Left cardiac atrium (tissue), 4 donors: ENCODE results near the gene RUNDC3A. TPM values are rescaled to one million over a fixed set of nuclear protein-coding genes. Genes with fewer than 3 reads are reported as not detected.
"Not testable (repeated sequence)": the region's sequence is repeated elsewhere in the genome, so short reads cannot be mapped to it uniquely, and the experiment has no call there.

Experiments
- ATAC-seq, 2 donors: fragments of 200-7000 bp; cut with Tn5 transposase; one replicate each; pipeline ENCODE4 v1.9.1; 2020; ENCODE audit warnings: mild to moderate bottlenecking in 2 of 2, moderate library complexity in 2 of 2
- DNase-seq: peaks from one replicate; pipeline ENCODE4 v3.0.0-alpha.2; 2020
- intact Hi-C, 2 donors: fragments of 100-400 bp; cut with DNase I; formaldehyde crosslinking; loops; one replicate each; pipeline versions ENCODE4 v1.14.1 to v1.15.1; 2022 to 2023
- total RNA-seq, 2 donors: library from RNA; stranded (reverse); fragmentation: NEBNext Ultra II Directional; extraction: Animal tissue kit (Norgen Biotek cat#: 25700); gene quantifications; one replicate each; pipeline ENCODE4 v1.2.1, GENCODE V29; 2021
- donor health status: DM: no; HTN: yes; CAD: no.
- donor health status: DM: no; HTN: yes; CAD: no; lungs with severe emphysema.
- donor health status: DM: yes; HTN: yes; CAD: no.
- donor health status: Dilated cardiomyopathy.

The RUNDC3A gene
- total RNA-seq, 2 donors from 2014 or later, result 0.85 to 1.0 TPM

- no peak for DNase-seq
- intact Hi-C loops, result loop anchor here in 1 of 2 donors (5.0 kb wide), 1 partner anchor 84 kb away; no protein-coding TSS in a partner anchor
- ATAC-seq, result no peak
Observed at GRCh38 chr17:44315760-44316731, 7.6 kb downstream of the RUNDC3A start.

DNA sequence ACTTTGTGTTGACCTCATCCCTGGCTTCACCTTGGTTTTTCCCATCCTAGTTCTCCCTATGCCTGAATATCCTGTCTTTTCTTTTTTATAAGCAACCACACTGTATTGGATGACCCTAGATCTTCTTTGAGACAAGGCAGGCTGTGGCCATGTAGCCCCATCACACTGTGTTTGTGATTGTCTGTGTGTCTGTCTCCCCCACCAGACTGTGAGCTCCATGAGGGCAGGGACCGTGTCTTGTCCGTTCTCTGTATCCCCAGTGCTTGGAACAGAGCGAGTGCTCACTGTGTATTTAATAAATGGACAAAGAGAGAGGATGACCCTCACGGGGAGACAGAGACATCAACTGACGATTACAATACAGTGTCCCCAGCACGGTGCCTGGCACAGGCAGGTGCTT is 9.1 kb downstream of the RUNDC3A start:
- intact Hi-C loops, result loop anchor here in 1 of 2 donors (5.0 kb wide), 1 partner anchor 85 kb away; no protein-coding TSS in a partner anchor
- DNase-seq, result no peak
- no peak for ATAC-seq

DNA sequence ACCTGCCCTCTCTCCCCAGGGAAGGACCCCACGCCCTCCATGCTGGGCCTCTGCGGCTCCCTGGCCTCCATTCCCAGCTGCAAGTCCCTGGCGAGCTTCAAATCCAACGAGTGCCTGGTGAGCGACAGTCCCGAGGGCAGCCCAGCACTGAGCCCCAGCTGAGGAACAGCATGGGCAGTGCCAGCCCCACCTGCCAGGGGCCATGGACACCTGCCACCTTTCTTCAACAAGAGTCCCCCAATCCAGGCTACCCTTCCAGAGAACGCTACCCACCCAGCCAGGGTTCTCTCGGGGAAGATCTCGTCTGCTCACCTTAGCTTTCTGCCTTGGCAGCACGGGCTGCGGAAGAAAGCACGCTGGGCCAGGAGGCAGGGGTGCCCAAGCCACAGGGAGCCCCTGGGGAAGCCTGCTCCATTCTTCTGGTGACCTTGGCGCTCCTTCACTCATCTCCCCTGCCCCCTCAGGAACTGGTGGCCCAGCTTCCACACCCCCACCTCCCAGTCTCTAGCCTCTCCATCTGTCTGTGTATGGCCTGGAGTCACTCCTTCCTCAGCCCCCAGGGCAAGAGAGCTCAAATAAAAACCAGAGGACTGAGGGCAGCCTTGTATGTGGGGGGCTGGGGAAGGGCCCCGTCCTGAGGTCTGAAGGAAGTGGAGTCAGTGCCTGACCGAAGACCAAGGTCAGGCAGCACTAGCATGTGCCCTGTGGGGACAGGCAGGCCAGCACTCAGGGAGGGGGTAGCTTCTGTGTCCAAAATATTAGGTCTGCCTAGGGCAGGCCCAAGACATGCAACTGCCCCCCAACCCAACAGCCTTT is 9.9 kb downstream of the RUNDC3A start:
- ATAC-seq, result no peak
- no peak for DNase-seq
- intact Hi-C loops, result loop anchor here in 1 of 2 donors (5.0 kb wide), 1 partner anchor 86 kb away; no protein-coding TSS in a partner anchor

DNA sequence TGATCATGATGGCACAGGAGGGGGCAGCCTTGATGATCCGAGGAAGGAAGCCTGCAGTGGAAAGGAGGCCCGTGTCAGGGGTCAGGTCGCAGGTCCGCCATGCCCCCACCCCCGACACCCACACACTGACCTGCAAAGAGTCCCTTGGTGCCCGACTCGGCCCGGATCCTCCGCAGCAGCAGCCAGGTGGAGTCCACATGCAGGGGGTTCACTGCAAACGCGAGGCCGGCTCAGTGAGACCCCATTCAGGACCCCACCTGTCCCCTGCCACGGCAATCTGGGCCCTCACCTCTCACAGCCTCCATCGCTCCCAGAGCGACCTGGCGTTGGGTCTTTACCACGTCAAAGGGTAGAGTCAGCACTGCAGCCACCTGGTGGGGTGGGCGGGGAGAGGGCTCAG is 11.7 kb downstream of the RUNDC3A start:
- intact Hi-C loops, result no loop called here
- no peak for DNase-seq
- no peak for ATAC-seq

DNA sequence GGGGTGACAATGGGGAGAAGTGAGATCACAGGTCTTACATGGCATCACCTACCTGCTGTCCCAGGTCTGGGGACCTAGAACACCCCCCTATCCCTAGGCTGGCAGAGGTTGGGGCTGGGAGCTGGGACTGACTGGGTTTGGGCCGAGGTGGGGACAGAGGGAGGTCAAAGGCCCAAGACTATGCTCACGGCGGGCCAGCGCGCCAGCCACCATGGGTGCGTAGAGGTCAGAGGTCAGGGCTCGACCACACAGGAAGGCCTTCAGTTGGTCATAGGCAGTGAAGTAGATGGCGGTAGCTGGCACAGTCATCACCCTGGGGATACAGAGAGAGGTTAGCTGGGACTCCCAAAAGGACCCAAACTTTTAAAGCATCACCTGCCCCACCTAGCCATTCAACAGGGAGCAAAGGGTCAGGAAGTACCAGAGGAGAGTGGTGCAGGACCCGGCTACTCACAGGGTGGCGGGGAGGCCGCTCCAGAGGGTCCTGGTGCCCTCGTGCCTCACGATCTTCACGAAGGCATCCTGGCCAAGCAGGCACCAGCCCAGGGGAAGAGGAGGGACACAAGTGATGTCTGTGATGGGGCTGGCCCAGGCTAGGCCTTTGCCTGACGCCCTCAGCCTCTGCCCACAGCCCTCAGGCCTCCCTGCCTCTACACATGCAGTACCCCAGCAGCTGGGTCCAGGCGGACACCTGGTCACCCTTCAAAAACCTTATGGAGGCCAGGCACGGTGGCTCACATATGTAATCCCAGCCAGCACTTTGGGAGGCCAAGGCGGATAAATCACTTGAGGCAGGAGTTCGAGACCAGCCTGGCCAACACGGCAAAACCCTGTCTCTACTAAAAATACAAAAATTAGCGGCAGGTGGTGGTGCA is 13.1 kb downstream of the RUNDC3A start:
- ATAC-seq (no peak), DNase-seq (no peak)
- intact Hi-C loops, result no loop called here

GRCh38 chr17:44322236-44322895 is 14.0 kb downstream of the RUNDC3A start:
- ATAC-seq (no peak), DNase-seq (no peak)
- intact Hi-C loops, result no loop called here

DNA sequence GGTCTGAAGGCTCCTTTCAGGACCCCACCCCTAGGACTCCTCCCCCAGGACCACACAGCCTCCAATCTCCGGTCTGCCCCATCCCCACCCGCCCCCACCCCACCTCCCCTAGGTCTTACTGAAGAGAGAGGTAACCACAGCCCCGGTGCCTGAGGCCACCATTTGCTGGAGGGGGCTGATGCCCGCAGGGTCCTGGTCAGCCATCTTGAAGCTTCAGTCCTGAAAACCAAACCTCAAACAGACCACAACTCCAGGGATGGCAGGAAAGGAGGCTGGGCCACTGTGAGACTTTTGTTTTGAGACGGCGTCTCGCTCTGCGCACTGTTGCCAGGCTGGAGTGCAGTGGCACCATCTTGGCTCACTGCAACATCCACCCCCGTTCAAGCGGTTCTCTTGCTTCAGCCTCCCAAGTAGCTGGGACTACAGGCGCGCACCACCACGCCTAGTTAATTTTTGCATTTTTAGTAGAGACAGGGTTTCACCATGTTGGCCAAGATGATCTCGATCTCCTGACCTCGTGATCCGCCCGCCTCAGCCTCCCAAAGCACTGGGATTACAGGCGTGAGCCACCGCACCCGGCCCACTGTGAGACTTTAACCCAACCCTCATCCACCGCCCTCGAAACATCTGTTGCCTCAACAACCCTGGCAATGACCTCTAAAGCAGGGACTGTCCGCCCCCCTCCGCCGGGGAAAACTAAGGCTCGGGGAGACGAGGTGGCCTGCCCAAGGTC is 15.1 kb downstream of the RUNDC3A start:
- ATAC-seq (no peak), DNase-seq (no peak)
- intact Hi-C loops, result loop anchor here in 1 of 2 donors (1.0 kb wide), 1 partner anchor 102 kb away; no protein-coding TSS in a partner anchor

GRCh38 chr17:44324092-44324570 is 15.7 kb downstream of the RUNDC3A start:
- ATAC-seq (peak; percentile 1 to 4), DNase-seq (no peak)
- intact Hi-C loops, result loop anchor here in 1 of 2 donors (1.0 kb wide), 1 partner anchor 103 kb away; no protein-coding TSS in a partner anchor

DNA sequence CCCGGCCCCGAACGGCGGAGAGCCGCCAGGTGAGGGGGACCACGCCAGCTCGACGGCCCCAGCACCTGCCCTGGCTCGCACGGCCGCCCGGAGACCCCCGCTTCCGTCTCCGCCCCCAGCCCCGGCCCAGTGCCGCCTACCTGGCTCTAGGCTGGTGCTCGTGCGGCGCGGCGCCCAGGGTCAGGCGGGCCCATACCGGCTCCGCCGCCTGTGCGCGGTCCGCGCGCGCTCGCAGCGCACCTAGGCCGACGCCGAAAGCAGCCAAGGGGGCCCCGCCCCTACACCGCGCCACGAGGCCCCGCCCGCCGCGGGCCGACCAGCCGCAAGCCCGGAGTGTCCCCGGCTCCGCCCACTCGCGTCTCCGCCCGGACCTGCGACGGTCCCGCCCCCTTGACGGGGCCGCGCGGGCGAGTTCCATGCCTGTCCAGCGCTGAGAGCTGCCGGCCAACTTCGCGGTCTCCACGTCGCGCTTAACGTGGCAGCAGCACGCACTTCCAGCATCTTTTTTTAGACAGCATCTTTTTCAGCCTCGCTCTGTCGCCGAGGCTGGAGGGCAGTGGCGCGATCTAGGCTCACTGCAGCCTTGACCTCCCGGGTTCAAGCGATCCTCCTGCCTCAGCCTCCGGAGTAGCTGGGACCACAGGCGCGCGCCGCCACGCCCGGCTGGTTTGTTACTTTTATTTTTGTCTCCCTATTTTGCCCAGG is 16.3 kb downstream of the RUNDC3A start, which contains the start of gene SLC25A39:
TSS of gene SLC25A39 (minus strand) at position 253 of the 705 bp plus-strand sequence. CDS start 1,261 bp downstream, outside the sequence.
- DNase-seq, result peak; percentile 96
- ATAC-seq, result peak; percentile 91 to 92
- intact Hi-C loops, result loop anchor here (1.0 to 5.0 kb wide), 2 partner anchors 103 to 107 kb away; partner anchors contain the start of gene UBTF (in 1 of the 2)

DNA sequence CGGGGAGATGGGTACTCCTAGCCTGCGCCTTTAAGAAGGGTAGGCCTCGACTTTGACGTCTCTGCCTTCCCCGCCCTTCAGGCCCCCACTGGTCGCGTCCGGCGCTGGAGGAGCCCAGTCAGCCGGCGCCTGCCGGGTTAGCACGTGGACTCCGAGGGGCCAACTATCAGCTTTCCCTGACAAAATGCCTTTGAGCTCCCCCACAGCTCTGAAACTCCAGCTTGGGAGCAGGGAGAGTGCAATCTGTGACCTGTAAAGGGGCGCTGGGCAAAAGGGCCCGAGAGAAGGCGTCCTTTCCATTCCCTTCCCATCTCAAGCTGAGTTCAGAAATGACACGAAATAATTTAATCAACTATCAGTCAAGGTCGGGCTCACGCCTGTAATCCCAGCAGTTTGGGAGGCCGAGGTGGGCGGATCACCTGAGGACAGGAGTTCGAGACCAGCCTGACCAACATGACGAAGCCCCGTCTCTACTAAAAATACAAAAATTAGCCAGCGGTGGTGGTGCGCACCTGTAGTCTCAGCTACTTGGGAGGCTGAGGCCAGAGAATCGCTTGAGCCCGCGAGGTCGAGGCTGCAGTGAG is 18.6 kb downstream of the RUNDC3A start:
- intact Hi-C loops, result loop anchor here in 1 of 2 donors (5.0 kb wide), 1 partner anchor 110 kb away; the partner anchor contains the start of gene UBTF
- DNase-seq, result peak; percentile 97
- peak; percentile 84 to 88 for ATAC-seq

DNA sequence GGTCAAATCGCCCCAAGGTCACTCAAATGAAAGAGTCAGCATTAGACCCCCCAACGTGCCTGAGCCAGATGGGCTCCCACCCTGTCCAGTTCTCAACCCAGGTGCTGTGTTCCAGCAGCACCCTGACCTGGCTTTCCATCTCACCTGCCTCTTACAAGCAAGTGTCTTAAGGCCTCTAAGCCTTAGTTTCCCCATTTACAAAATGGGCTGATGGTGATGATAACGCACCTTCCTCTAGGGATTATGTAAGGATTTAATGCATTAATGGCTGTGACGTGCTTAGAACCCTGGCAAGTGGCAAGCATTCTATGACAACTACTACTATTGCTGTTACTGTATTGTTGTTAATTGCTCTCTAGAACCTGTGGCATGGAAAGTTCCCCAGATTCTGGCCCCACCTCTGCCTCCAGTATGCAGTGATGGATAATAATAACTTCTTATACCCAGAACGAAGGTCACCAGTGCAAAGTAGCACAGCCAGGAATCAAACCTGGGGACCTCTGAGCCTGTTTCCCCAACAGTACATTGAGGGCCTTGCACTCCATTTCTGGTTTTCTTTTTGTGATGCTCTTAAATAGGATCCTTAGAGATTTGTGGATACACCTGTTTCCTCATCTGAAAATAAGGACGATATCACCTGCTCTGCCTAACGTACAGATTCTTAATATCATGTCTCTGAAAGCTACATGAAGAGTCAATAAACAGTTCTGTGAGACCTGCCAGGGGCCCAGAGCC is 19.5 kb downstream of the RUNDC3A start:
- intact Hi-C loops, result loop anchor here in 1 of 2 donors (5.0 kb wide), 1 partner anchor 111 kb away; the partner anchor contains the start of gene UBTF
- ATAC-seq (no peak), DNase-seq (no peak)

DNA sequence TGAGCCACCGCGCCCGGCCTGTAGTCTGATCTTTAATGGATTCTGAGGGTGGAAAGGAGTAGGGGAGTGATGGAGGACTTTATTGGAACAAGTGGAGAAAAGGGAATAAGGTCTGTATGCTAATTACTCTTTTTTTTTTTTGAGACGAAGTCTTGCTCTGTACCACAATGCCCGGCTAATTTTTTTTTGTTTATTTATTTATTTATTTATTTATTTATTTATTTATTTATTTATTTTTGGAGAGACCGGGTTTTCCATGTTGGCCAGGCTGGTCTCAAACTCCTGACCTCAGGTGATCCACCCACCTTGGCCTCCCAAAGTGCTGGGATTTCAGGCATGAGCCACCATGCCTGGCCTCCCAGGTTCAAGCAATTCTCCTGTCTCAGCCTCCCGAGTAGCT is 21.1 kb downstream of the RUNDC3A start:
- intact Hi-C loops, result loop anchor here in 1 of 2 donors (5.0 kb wide), 1 partner anchor 112 kb away; the partner anchor contains the start of gene UBTF
- DNase-seq, ATAC-seq: not testable (repeated sequence)

- intact Hi-C loops, result loop anchor here in 1 of 2 donors (2.0 kb wide), 1 partner anchor 111 kb away; the partner anchor contains the start of gene UBTF
- DNase-seq, ATAC-seq: not testable (repeated sequence)
Observed at GRCh38 chr17:44330263-44330662, 21.9 kb downstream of the RUNDC3A start.

- intact Hi-C loops, result loop anchor here in 1 of 2 donors (2.0 kb wide), 1 partner anchor 113 kb away; the partner anchor contains the start of gene UBTF
- ATAC-seq, result peak; percentile 2 to 11
- no peak for DNase-seq
Observed at GRCh38 chr17:44331249-44331760, 22.9 kb downstream of the RUNDC3A start.

- ATAC-seq, result peak in 1 of 2 donors; percentile 44
- intact Hi-C loops, result no loop called here
- DNase-seq, result no peak
Observed at GRCh38 chr17:44333371-44333770, 25.0 kb downstream of the RUNDC3A start.
